ENCODE results near the gene DLG2. TPM values are rescaled to one million over a fixed set of nuclear protein-coding genes. Genes with fewer than 3 reads are reported as not detected.

Gene DLG2
- total and polyA plus RNA-seq, 2 of the 8 experiments (the other 6 are each of a cell fraction or from before 2014, with no cell fraction given) = 1.7 to 14.3 TPM

DNA sequence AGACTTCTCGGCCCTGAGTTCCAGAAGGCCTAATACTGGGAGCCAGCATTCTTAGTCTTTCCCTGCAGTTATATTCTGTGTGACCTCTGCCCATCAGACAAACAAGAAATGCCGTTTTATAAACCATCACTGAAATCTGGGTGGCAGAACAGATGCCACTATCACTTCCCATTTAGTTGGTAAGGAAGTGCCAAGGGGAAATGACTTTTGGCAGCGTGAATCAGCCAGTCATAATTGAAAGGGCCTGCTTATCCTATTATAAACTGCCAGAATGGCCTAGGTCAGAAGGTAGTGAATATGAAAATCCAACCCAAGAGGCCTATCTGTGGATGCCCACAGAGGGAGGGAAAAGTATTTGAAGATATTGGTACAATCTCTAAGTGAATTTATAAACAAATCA lies 1694.1 kb downstream of the DLG2 start:
- H2BK5ac ChIP-seq (ENCODE audit: low read depth, low read length) = no peak overlapping the region
- CTCF ChIA-PET (ENCODE audit: partially characterized antibody) = no interaction called here
- no peaks in the 10 kb centered on the region for H3K9me3 ChIP-seq (ENCODE audit: insufficient read depth in 2 of 2, low read depth in 1 of 2, low read length in 1 of 2)
- TF ChIP-seq, protein P1, sequence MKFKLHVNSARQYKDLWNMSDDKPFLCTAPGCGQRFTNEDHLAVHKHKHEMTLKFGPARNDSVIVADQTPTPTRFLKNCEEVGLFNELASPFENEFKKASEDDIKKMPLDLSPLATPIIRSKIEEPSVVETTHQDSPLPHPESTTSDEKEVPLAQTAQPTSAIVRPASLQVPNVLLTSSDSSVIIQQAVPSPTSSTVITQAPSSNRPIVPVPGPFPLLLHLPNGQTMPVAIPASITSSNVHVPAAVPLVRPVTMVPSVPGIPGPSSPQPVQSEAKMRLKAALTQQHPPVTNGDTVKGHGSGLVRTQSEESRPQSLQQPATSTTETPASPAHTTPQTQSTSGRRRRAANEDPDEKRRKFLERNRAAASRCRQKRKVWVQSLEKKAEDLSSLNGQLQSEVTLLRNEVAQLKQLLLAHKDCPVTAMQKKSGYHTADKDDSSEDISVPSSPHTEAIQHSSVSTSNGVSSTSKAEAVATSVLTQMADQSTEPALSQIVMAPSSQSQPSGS (IDR thresholded peaks at IDR 0.05; ENCODE audit: low read length) = no peak
- no peak for TF ChIP-seq BACH1 (IDR thresholded peaks at IDR 0.05; ENCODE audit: low read length)
- H3K79me2 ChIP-seq (ENCODE audit: control insufficient read depth in 1 of 2, insufficient read depth in 2 of 2, low read length in 2 of 2) = no peaks in the 10 kb centered on the region
- no peak overlapping the region for H4K91ac ChIP-seq (replicated peaks; ENCODE audit: insufficient read length, low read length)
- POLR2A ChIA-PET (ENCODE audit: partially characterized antibody) = no interaction called here
- FAIRE-seq (no peak), DNase-seq (ENCODE audit: low read depth in 1 of 2, low spot score in 2 of 2) (no peak)
- H3K27me3 ChIP-seq (replicated peaks in 1 of 4; ENCODE audit: control insufficient read depth in 3 of 4, extremely low read depth in 1 of 4, insufficient read depth in 3 of 4, low read length in 3 of 4) = no peaks in the 10 kb centered on the region
- no peak overlapping the region for H2BK12ac ChIP-seq (ENCODE audit: low read depth, low read length)
- no peak overlapping the region for H3K14ac ChIP-seq (ENCODE audit: insufficient read length)
- H2AK5ac ChIP-seq (ENCODE audit: low read depth, low read length) = no peak overlapping the region
- H3K56ac ChIP-seq (replicated peaks; ENCODE audit: insufficient read length, low read depth, low read length) = no peak overlapping the region
- H3K23me2 ChIP-seq (ENCODE audit: low read depth, low read length) = no peaks in the 10 kb centered on the region
- no peak overlapping the region for H2AFZ ChIP-seq (ENCODE audit: low read length)
- no peak overlapping the region for H3K4ac ChIP-seq (replicated peaks; ENCODE audit: insufficient read length, low read depth, low read length)
- no peak overlapping the region for H2BK120ac ChIP-seq (replicated peaks; ENCODE audit: low read depth, low read length)
- no peak overlapping the region for H3K18ac ChIP-seq (ENCODE audit: extremely low read depth, low read length)
- no peak overlapping the region for H4K5ac ChIP-seq (ENCODE audit: insufficient read length, low read depth, low read length)
- no peak overlapping the region for H2BK15ac ChIP-seq (ENCODE audit: low read length)
- no peaks in the 10 kb centered on the region for H3K4me1 ChIP-seq (replicated peaks in 1 of 4; ENCODE audit: control insufficient read depth in 3 of 4, insufficient read depth in 4 of 4, low read length in 3 of 4)
- H3K79me1 ChIP-seq (ENCODE audit: low read depth, low read length) = no peaks in the 10 kb centered on the region
- no peak overlapping the region for H3K4me2 ChIP-seq (ENCODE audit: insufficient read depth in 1 of 2, low read depth in 2 of 2, low read length in 2 of 2)
- H4K20me1 ChIP-seq (replicated peaks in 1 of 2; ENCODE audit: control insufficient read depth in 1 of 2, insufficient read depth in 2 of 2, low read length in 2 of 2) = no peaks in the 10 kb centered on the region
- no peak overlapping the region for H3K27ac ChIP-seq (ENCODE audit: low read depth, low read length)
- H2BK20ac ChIP-seq (ENCODE audit: low read length) = no peak overlapping the region
- H3K9ac ChIP-seq (replicated peaks in 1 of 4; ENCODE audit: extremely low read depth in 1 of 4, low read depth in 3 of 4, low read length in 3 of 4) = no peak overlapping the region
- WGBS, 2 experiments (ENCODE audit: extremely low coverage in 1 of 2, insufficient coverage in 1 of 2, insufficient read length in 1 of 2, insufficient replicate concordance in 2 of 2, low coverage in 1 of 2, low lambda C conversion rate in 2 of 2, missing lambda C conversion rate in 1 of 2) = 92% methylated on average over 3 of the region's 3 CpGs; no CpG with 5 or more reads in 1 of the 2 experiments
- H3K4me3 ChIP-seq (ENCODE audit: extremely low read depth in 1 of 4, insufficient read depth in 2 of 4, low read depth in 3 of 4, low read length in 4 of 4) = no peak overlapping the region
- H3K36me3 ChIP-seq (ENCODE audit: control insufficient read depth in 2 of 4, insufficient read depth in 4 of 4, low read length in 3 of 4) = no peaks in the 10 kb centered on the region
- no peak overlapping the region for H3K23ac ChIP-seq (ENCODE audit: insufficient read length)
- no peak overlapping the region for H4K8ac ChIP-seq (ENCODE audit: extremely low read depth, insufficient read depth, low read length)
